OCI-LY3 (cell line): ENCODE measurements around the gene CACNA1E.

Source experiments
- CTCF ChIP-seq: fragments of 200-600, 300-600 bp; sonication (generic); IDR thresholded peaks from 2 replicates; pipeline ENCODE4 v1.5.1; 2014; ENCODE audit warnings: antibody characterized with exemption, low read length, low read depth
- EZH2phosphoT487 ChIP-seq: fragments of 200-600 bp; shearing (Covaris generic); IDR thresholded peaks from 2 replicates; pipeline ENCODE4 v1.6.1; 2018; ENCODE audit warnings: antibody characterized with exemption, mixed run types, low read depth

GRCh38 chr1:181595234-181595633 lies 111.9 kb downstream of the CACNA1E start:
- TF ChIP-seq CTCF (no peak), EZH2phosphoT487 (no peak)
